HepG2 (cell line): Measurements from ENCODE around the gene GNA12. TPM values are rescaled to one million over a fixed set of nuclear protein-coding genes. Genes with fewer than 3 reads are reported as not detected.

Experiments used
- ARNTL ChIP-seq: sonication (generic); formaldehyde crosslinking; IDR thresholded peaks from 2 replicates; pipeline ENCODE4 v1.4.0; 2020; ENCODE audit warnings: mild to moderate bottlenecking, missing genetic modification reagents
- ATF3 ChIP-seq: sonication (generic); formaldehyde crosslinking; IDR thresholded peaks from 2 replicates; pipeline ENCODE4 v1.4.0; 2020; ENCODE audit warnings: missing genetic modification reagents
- BRF2 ChIP-seq: sonication (generic); formaldehyde crosslinking; IDR thresholded peaks from 2 replicates; pipeline ENCODE4 v1.8.1; 2022; ENCODE audit warnings: mild to moderate bottlenecking, missing genetic modification reagents
- CAMTA2 ChIP-seq: sonication (generic); formaldehyde crosslinking; IDR thresholded peaks from 2 replicates; pipeline ENCODE4 v1.4.0; 2020; ENCODE audit warnings: mild to moderate bottlenecking, missing genetic modification reagents, borderline replicate concordance
- EP300 ChIP-seq, 3 experiments: sonication (generic) in 1 of 3; formaldehyde crosslinking in 1 of 3; IDR thresholded peaks; 2 replicates each; pipeline versions ENCODE4 v1.5.1 to v1.6.1; 2011 to 2020; ENCODE audit warnings: low read depth in 2 of 3, low read length in 2 of 3, borderline replicate concordance in 1 of 3, improper control_type of control experiment in 1 of 3, mild to moderate bottlenecking in 1 of 3, missing genetic modification reagents in 1 of 3, moderate library complexity in 1 of 3
- HMG20B ChIP-seq: conservative IDR thresholded peaks from 2 replicates; pipeline ENCODE4 v1.6.1; 2016; ENCODE audit warnings: missing genetic modification reagents, missing compliant biosample characterization
- JUND ChIP-seq: sonication (generic); formaldehyde crosslinking; IDR thresholded peaks from 2 replicates; pipeline ENCODE4 v1.8.0; 2022; ENCODE audit warnings: mild to moderate bottlenecking, missing genetic modification reagents
- MBD4 ChIP-seq: IDR thresholded peaks from 2 replicates; pipeline ENCODE4 v1.6.1; 2012; ENCODE audit warnings: low read length, inconsistent platforms, borderline replicate concordance
- TARDBP ChIP-seq: sonication (generic); formaldehyde crosslinking; IDR thresholded peaks from 2 replicates; pipeline ENCODE4 v1.8.0; 2022; ENCODE audit warnings: mild to moderate bottlenecking, missing genetic modification reagents
- TBX2 ChIP-seq: sonication (generic); formaldehyde crosslinking; IDR thresholded peaks from 2 replicates; pipeline ENCODE4 v1.5.0; 2020; ENCODE audit warnings: missing genetic modification reagents, mild to moderate bottlenecking, borderline replicate concordance
- TCF7 ChIP-seq: sonication (generic); IDR thresholded peaks from 2 replicates; pipeline ENCODE4 v1.6.1; 2016; ENCODE audit warnings: antibody characterized with exemption, low read depth
- THAP11 ChIP-seq: IDR thresholded peaks from 2 replicates; pipeline ENCODE4 v1.6.1; 2016; ENCODE audit warnings: missing biosample characterization, missing genetic modification reagents
- ZFX ChIP-seq: sonication (generic); formaldehyde crosslinking; IDR thresholded peaks from 2 replicates; pipeline ENCODE4 v1.4.0; 2020; ENCODE audit warnings: mild to moderate bottlenecking, low read depth, missing genetic modification reagents, moderate library complexity
- ZNF432 ChIP-seq: sonication (generic); formaldehyde crosslinking; IDR thresholded peaks from 2 replicates; pipeline ENCODE4 v1.5.0; 2020; ENCODE audit warnings: missing genetic modification reagents, mild to moderate bottlenecking, borderline replicate concordance
- ZNF678 ChIP-seq: sonication (generic); formaldehyde crosslinking; IDR thresholded peaks from 2 replicates; pipeline ENCODE4 v1.4.0; 2020; ENCODE audit warnings: mild to moderate bottlenecking, missing genetic modification reagents
- ZNF766 ChIP-seq: sonication (generic); formaldehyde crosslinking; IDR thresholded peaks from 2 replicates; pipeline ENCODE4 v1.5.0; 2020; ENCODE audit warnings: missing genetic modification reagents, borderline replicate concordance
- ZSCAN21 ChIP-seq: sonication (generic); formaldehyde crosslinking; IDR thresholded peaks from 2 replicates; pipeline ENCODE4 v1.8.0; 2022; ENCODE audit warnings: mild to moderate bottlenecking, missing genetic modification reagents, moderate library complexity, borderline replicate concordance
- polyA plus RNA-seq, 8 experiments: library from polyadenylated mRNA; depleted of rRNA in 3 of 8; stranded (reverse) in 7 of 8; unstranded in 1 of 8; fragments of >200 nt; fragmentation: Illumina TruSeq in 4 of 8; extraction: Trizol in 4 of 8; gene quantifications; 2 replicates each; pipeline versions ENCODE4 v1.2.1 to v1.2.3, GENCODE V29; 2011 to 2016; ENCODE audit warnings: low read depth in 4 of 8, missing spikeins in 1 of 8, mixed read lengths in 1 of 8; ENCODE audit not compliant: insufficient read depth in 1 of 8
- total RNA-seq, 5 experiments: library from RNA; depleted of rRNA; stranded (reverse); fragments of >200 nt; fragmentation: Illumina TruSeq; extraction: Trizol; gene quantifications; 2 replicates each; pipeline ENCODE4 v1.2.3, GENCODE V29; 2016; ENCODE audit warnings: low read depth in 1 of 5
- TF ChIP-seq, protein P1 (sequence below): sonication (generic); formaldehyde crosslinking; IDR thresholded peaks from 2 replicates; pipeline ENCODE4 v1.4.0; 2020; ENCODE audit warnings: missing genetic modification reagents
- TF ChIP-seq, protein P2 (sequence below): sonication (generic); formaldehyde crosslinking; IDR thresholded peaks from 2 replicates; pipeline ENCODE4 v1.9.0; 2021; ENCODE audit warnings: missing genetic modification reagents, borderline replicate concordance
- TF ChIP-seq, protein P3 (sequence below): sonication (generic); formaldehyde crosslinking; IDR thresholded peaks from 2 replicates; pipeline ENCODE4 v1.9.0; 2021; ENCODE audit warnings: missing genetic modification reagents, mild to moderate bottlenecking, borderline replicate concordance

Gene GNA12
- total and polyA plus RNA-seq, 2 of the 13 experiments (the other 11 are each of a cell fraction or from before 2014, with no cell fraction given) = 16.2 to 50.9 TPM

DNA sequence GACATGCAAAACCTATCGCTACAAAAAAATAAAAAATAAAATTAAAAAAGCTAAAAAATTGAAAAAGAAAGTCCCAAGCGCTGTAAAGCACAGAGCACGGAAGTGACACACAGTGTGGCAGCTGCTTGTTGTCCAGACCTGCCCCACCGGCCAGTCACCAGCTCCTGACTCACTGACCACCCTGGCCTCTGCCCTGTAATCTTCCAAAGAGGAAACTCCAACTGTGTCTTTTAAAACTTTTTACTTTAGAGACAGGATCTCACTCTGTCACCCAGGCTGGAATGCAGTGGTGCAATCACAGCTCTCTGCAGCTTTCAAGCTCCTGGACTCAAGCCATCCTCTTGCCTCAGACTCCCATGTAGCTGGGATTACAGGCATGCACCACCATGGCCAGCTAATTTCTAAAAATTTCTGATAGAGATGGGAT, 23.6 kb downstream of the GNA12 start (continued):
- TF ChIP-seq HMG20B (CRISPR knock-in tag) (0 out of 2 replicates have a peak, but pooled peaks have one; percentile 60), EP300 (IDR thresholded peaks at IDR 0.05; ENCODE audit: low read depth in 2 of 2, low read length in 2 of 2) (peak; percentile 38 to 68; a peak in 2 of 4 replicates), EP300 (CRISPR knock-in tag; IDR thresholded peaks at IDR 0.05; ENCODE audit: borderline replicate concordance) (no peak), THAP11 (CRISPR knock-in tag) (peak; percentile 59; the same call in 1 of the 2 replicates), ZSCAN21 (CRISPR knock-in tag) (no peak), ZNF678 (no peak), TARDBP (peak; percentile 40; the same call in 1 of the 2 replicates), MBD4 (no peak), ZNF766 (CRISPR knock-in tag) (no peak), TCF7 (peak; percentile 28; the same call in 1 of the 2 replicates), ATF3 (CRISPR knock-in tag) (peak; percentile 67), TBX2 (CRISPR knock-in tag) (peak; percentile 42; the same call in 1 of the 2 replicates), CAMTA2 (CRISPR knock-in tag) (no peak), ZFX (no peak; the same call in 1 of the 2 replicates), BRF2 (CRISPR knock-in tag) (no peak), ARNTL (CRISPR knock-in tag) (no peak), ZNF432 (CRISPR knock-in tag) (no peak), JUND (CRISPR knock-in tag) (no peak)
- TF ChIP-seq, protein P1, sequence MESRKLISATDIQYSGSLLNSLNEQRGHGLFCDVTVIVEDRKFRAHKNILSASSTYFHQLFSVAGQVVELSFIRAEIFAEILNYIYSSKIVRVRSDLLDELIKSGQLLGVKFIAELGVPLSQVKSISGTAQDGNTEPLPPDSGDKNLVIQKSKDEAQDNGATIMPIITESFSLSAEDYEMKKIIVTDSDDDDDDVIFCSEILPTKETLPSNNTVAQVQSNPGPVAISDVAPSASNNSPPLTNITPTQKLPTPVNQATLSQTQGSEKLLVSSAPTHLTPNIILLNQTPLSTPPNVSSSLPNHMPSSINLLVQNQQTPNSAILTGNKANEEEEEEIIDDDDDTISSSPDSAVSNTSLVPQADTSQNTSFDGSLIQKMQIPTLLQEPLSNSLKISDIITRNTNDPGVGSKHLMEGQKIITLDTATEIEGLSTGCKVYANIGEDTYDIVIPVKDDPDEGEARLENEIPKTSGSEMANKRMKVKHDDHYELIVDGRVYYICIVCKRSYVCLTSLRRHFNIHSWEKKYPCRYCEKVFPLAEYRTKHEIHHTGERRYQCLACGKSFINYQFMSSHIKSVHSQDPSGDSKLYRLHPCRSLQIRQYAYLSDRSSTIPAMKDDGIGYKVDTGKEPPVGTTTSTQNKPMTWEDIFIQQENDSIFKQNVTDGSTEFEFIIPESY (CRISPR knock-in tag) = peak; percentile 48; the same call in 1 of the 2 replicates
- TF ChIP-seq, protein P2, sequence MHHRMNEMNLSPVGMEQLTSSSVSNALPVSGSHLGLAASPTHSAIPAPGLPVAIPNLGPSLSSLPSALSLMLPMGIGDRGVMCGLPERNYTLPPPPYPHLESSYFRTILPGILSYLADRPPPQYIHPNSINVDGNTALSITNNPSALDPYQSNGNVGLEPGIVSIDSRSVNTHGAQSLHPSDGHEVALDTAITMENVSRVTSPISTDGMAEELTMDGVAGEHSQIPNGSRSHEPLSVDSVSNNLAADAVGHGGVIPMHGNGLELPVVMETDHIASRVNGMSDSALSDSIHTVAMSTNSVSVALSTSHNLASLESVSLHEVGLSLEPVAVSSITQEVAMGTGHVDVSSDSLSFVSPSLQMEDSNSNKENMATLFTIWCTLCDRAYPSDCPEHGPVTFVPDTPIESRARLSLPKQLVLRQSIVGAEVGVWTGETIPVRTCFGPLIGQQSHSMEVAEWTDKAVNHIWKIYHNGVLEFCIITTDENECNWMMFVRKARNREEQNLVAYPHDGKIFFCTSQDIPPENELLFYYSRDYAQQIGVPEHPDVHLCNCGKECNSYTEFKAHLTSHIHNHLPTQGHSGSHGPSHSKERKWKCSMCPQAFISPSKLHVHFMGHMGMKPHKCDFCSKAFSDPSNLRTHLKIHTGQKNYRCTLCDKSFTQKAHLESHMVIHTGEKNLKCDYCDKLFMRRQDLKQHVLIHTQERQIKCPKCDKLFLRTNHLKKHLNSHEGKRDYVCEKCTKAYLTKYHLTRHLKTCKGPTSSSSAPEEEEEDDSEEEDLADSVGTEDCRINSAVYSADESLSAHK (CRISPR knock-in tag) = no peak
- TF ChIP-seq, protein P3, sequence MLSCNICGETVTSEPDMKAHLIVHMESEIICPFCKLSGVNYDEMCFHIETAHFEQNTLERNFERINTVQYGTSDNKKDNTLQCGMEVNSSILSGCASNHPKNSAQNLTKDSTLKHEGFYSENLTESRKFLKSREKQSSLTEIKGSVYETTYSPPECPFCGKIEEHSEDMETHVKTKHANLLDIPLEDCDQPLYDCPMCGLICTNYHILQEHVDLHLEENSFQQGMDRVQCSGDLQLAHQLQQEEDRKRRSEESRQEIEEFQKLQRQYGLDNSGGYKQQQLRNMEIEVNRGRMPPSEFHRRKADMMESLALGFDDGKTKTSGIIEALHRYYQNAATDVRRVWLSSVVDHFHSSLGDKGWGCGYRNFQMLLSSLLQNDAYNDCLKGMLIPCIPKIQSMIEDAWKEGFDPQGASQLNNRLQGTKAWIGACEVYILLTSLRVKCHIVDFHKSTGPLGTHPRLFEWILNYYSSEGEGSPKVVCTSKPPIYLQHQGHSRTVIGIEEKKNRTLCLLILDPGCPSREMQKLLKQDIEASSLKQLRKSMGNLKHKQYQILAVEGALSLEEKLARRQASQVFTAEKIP (CRISPR knock-in tag) = no peak
